ENCODE measurements around the gene WSB1.
"Not testable (repeated sequence)": the region's sequence is repeated elsewhere in the genome, so short reads cannot be mapped to it uniquely, and the experiment has no call there.

WSB1 gene, protein sequence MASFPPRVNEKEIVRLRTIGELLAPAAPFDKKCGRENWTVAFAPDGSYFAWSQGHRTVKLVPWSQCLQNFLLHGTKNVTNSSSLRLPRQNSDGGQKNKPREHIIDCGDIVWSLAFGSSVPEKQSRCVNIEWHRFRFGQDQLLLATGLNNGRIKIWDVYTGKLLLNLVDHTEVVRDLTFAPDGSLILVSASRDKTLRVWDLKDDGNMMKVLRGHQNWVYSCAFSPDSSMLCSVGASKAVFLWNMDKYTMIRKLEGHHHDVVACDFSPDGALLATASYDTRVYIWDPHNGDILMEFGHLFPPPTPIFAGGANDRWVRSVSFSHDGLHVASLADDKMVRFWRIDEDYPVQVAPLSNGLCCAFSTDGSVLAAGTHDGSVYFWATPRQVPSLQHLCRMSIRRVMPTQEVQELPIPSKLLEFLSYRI

DNA sequence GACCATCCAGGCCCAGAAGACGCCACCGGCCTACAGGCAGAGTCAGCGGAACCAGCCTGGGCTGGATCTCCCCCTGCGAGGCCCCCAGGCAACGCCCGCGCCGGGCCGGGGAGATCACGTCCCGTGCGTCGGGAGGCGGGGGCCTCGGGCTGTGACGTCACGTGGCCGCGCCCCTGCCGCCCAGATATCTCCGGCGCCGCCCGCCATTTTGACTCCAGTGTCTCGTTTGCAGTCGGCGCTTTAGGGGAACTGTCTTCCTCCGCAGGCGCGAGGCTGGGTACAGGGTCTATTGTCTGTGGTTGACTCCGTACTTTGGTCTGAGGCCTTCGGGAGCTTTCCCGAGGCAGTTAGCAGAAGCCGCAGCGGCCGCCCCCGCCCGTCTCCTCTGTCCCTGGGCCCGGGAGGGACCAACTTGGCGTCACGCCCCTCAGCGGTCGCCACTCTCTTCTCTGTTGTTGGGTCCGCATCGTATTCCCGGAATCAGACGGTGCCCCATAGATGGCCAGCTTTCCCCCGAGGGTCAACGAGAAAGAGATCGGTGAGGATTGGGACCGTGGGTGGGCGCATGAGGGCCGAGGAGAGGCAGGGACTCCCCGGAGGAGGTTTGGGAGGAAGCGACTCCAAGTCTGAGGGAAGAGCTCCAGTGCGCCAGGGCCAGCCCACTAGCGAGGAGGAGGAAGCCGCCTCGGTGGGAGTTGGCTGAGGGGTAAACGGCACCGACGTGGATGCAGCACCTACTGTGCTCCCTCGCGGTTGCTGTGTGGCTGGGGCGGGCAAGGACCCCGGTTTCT lies at the start of gene WSB1:
WSB1 (plus strand) TSS at position 217 of the 791 bp plus-strand sequence; CDS start at position 499, 282 bp downstream.
- DNase-seq = peak; percentile 91

DNA sequence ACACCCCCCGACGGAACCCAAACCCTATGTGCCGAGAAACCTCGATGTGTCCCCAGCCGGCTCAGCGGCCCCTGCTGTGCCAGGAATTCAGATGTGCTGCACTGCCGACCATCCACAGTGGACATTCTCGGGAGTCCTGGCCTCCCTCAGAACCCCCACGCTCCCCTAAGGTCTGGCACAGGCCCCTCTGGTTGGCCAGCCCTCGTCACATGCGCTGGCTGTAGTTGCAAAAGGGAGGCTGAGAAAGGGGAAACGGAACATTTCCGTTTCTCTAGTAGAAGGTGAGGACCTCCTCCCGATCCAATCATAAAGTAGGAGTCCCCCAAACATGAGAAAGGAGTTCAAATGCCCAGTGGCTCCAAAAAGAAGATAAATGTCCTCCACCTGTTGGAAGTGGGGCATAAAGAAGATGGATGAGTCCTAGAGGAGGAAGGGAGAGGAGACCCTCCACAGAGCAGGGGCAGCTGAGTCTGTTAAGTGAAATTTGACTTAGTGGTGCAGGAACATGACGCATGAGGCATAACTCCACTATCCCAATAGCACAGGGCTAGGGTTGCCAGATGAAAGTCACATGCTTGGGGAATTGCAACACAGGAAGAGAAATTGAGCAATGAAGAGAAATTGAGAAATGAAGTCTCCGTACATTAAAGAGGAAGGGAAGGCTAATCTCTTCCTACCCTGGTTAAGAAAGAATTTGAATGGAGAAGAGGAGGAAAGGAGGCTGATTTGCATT lies 49.3 kb upstream of the WSB1 start:
- DNase-seq = no peak

DNA sequence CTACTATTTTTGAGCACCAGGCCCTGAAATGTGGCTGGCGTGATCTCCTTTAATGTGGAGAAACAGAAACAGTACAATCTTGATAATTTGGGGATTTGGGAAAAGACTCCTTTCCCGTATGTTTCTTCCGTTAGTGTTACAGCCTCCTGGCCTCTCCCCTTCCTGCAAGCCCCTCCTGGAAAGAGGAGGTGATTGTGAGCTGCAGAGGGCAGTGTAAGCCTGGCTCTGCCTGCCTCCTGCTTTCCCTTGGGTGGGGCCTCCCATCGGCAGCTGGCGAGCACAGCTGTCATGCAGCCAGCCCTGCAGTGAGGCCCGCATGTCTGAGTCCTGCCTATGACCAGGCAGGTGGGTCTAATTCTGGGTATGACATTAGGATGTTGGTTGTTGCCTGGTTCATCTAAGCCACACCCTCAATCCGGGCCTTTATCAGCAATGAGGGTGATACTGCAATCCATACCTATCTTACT lies 48.7 kb upstream of the WSB1 start:
- DNase-seq = peak; percentile 58

DNA sequence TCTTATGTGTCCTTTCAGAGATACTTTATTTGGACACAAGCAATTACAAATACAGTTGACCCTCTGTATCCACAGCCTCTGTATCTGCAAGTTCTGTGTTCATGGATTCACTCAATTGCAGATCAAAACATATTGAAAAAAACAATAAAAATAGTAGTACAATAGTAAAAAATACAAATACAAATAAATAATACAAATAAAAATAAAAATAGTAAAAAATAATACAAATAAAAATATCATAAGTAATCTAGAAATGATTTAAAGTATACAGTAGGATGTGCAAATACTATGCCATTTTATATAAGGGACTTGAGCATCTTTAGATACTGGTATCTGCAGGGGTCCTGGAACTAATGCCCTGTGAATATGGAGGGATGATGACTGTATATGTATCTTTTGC lies 47.4 kb upstream of the WSB1 start:
- DNase-seq = no peak

DNA sequence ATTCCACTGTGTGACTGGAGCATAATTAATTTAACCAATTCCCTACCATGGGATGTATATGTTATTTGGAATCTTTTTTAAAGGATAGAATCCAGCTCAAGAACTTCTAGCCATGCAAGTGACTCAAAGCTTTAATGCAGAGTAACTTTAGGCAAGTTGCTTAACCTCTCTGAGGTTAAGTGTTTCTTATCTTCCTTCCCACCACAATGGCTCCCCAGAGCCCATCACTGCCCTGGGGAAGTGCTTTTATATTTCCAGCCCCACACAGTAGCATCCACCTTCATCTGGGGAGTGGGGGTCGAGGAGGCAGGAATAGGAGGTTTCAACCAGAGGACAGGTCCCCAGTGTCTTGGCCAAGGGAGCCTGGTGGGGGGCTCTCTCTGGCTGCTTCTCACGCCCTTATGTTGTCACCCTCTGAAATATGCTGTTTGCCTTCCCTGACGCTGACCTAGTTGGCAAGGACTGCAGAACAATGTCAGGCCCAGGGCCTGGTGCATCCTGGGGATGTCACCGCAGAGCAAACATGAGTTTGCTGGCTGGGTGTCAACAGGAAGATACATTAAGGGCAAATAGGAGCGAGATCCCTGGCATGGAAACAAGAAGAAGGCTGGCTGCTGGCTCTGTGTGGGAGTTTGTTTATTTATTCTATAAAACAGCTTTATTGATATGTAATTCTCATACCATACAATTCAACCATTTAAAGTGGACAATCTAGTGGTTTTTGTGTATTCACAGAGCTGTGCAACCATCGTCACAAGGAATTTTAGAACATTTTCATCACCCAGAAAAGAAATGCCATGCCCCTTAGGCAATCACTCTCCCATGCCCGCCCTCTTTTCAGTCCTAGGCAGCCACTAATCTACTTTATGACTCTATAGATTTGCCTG lies 46.6 kb upstream of the WSB1 start:
- DNase-seq = no peak

DNA sequence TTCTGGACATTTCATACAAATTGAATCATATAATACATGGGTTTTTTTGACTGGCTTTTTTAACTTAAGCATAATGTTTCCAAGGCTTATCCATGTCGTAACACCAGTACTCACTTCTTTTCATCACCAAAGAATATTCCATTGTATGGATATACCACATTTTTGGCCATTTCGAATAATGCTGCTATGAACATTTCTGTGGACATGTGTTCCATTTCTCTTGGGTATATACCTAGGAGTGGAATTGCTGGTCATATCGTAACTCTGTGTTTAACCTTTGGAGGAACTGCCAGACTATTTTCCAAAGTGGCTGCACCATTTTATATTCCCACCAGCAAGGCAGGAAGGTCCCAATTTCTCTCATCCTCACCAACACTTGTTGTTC lies 46.0 kb upstream of the WSB1 start:
- no peak for DNase-seq

DNA sequence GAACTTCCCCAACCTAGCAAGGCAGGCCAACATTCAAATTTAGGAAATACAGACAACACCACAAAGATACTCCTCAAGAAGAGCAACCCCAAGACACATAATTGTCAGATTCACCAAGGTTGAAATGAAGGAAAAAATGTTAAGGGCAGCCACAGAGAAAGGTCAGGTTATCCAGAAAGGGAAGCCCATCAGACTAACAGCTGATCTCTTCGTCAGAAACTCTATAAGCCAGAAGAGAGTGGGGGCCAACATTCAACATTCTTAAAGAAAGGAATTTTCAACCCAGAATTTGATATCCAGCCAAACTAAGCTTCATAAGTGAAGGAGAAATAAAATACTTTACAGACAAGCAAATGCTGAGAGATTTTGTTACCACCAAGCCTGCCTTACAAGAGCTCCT lies 43.1 kb upstream of the WSB1 start:
- not testable (repeated sequence) for DNase-seq

DNA sequence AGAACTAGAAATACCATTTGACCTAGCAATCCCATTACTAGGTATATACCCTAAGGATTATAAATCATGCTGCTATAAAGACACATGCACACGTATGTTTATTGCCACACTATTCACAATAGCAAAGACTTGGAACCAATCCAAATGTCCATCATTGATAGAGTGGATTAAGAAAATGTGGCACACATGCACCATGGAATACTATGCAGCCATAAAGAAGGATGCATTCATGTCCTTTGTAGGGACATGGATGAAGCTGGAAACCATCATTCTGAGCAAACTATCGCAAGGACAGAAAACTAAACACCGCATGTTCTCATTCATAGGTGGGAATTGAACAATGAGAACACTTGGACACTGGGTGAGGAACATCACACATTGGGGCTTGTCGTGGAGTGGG lies 39.1 kb upstream of the WSB1 start:
- DNase-seq = not testable (repeated sequence)

DNA sequence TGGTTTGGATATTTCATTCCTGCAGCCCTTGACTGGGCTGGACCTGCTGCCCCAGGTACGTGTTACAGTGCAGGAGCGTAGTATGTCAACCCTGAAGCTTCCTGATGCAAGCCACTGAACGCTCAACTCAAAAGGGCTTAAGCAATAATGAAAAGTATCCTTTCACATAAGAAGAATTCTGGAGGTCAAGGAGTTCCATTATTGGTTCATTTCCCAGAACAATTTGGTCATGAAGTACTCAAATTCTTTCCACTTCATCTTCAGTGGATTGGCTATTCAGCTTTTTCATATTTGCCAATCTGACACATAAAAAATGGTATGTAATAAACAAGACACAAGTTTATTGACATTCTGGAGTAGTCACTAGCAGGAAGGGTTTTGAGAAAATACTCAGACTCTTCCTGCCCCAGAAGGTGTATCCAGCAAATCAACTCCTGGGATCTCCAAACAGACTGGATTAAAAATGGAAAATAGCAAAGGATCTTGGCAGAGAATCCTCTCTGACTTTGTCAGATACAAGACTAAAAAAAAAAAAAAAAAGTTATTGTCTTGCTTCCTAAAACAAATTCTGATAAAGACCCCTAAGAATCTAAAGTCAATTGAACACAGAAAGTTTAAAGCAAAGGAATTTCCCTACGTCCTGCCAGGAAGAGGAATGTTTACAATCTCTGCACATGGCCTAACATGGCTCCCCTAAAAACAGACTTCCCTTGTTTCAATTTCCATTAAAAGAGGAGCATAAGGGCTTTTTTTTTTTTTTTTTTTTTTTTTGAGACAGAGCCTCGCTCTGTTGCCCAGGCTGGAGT lies 37.5 kb upstream of the WSB1 start:
- DNase-seq = no peak

DNA sequence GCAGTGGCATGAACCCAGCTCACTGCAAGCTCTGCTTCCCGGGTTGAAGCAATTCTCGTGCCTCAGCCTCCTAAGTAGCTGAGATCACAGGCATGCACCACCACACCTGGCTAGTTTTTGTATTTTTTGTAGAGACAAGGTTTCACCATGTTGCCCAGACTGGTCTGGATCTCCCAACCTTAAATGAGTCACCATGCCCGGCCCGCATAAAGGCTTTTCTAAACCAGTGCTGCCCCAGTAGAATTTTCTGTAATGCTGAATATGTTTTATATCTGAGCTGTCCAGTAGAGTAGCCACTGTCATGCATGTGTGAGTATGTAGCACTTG lies 36.9 kb upstream of the WSB1 start:
- DNase-seq = no peak

DNA sequence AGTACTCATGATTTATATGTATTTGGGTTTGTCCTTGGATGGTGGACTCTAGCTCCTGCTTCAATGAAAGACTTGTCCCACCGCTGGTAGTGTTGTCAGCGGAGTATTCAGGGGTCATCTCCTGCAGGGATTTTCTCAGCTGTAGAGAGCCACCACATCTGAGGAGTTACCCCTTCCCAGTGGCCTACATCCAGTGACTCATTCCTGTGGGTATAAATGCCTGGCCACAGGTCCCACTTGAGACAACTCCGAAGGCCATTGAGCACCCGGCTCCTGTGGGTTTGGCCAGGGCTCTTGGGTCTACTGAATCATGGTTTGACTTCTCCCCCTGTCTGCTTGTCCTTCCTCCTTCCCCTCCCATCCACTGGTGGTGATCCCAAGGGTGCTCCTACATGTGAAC lies 34.6 kb upstream of the WSB1 start:
- DNase-seq = no peak

DNA sequence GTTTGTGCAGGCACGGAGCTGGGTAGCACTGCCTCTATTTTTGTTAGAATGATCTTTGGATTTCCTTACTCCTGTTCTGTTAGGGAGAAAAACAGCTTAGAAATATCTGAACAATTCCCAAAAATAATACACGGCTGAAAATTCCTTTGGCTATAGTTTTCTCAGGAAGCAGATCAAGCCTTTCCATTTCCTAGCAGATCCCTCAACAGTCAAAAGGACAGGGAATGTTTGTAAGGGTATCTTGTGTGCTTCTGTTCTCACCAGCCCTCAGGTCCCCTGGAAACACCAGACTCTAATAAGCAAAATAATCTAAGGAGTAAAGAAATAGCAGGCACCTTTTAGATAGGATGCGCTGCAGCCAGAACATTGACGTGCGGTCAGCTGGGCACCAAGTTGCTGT lies 30.5 kb upstream of the WSB1 start:
- no peak for DNase-seq

DNA sequence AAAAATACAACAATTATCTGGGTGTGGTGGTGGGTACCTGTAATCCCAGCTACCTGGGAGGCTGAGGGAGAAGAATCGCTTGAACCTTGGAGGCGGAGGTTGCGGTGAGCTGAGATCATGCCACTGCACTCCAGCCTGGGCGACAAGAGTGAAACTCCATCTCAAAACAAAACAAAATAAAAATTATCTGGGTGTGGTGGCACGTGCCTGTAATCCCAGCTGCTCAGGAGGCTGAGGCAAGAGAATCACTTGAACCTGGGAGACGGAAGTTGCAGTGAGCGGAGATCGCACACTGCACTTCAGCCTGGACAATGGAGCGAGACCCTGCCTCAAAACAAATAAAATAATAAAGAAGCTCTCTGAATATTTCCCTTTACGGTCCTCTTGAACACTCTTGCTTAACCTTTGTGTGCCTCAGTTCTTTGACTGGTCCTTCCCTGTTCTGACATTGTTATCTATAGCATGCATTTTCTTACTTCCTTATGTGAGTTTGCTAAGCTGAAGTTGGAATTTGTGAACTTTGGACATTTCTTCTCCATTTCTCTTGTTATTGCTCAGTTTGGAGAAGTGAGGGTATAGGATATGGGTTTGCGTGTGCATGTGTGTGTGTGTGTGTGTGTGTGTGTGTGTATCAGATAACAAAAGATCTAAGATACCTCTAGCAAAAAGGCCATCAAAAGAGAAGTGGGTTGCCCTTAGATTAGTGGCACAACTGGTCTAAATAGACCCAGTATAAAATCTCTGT lies 29.7 kb upstream of the WSB1 start:
- no peak for DNase-seq

DNA sequence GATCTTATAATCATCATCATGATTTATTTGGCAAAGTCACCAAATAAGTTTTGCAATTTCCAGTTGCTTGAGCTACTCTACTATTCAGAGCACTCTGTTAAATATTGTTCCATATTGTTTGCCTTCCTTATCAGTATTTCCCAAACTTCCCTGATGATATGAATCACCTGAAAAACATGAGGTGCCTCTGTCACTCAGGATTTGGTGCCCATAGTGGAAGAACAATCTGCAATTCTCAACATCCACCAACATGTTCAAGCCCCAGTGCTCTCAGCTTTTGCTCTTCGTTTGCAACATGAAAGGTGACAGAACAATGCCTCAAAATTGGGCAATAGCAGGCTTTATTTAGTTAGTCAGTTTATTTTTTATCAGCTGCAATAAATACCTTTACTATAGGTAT lies 28.6 kb upstream of the WSB1 start:
- no peak for DNase-seq

DNA sequence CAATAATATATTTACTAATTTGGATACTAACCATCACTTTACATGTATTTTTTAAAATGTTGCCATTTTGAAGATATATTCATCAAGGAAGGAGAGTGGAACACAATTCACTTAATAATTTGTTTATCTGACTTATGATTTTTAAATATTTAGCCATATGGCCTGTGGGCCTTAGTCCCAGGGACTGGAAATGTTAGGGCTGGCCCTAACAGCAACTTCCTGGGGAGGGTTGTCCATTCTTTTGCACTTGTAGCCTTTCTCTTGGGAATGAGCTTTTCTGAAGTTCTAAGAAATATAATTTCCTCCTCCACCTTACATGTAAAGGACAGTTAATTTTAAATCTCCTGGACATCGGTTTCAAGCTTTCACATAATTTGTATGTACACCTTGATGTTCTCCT lies 27.7 kb upstream of the WSB1 start:
- DNase-seq = no peak

DNA sequence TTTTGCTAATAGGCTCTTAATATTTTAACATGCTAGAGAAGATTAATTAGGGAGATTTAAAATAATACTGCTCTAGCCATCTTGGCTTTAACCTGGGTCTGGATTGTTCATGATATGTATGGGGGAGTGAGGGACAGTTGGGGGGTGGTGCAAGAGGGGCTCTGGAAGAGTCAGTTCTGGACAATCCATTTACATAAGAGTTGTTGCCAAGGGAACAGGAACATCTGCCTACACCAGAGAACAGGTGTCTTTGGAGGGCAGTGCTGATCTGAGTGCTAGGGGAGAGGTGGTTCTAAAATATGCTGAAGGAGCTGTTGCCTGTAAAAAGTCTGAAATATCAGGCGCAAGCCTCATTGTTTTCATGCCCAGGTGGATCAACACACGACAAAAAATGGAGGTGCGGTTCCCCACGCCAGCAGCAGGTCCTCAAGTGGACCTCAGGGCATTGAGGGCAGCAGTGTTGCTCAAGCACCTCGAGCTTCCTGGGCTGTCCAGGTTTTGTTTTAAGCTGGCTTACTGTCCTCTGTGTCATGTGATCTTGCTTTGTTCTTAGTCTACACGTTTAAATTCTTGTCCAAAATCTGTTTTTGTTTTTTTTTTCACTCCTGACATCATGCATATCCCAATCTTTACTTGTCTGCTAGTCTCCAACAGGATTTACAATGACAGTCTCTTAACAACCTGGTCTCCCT lies 25.4 kb upstream of the WSB1 start:
- DNase-seq = peak; percentile 31

DNA sequence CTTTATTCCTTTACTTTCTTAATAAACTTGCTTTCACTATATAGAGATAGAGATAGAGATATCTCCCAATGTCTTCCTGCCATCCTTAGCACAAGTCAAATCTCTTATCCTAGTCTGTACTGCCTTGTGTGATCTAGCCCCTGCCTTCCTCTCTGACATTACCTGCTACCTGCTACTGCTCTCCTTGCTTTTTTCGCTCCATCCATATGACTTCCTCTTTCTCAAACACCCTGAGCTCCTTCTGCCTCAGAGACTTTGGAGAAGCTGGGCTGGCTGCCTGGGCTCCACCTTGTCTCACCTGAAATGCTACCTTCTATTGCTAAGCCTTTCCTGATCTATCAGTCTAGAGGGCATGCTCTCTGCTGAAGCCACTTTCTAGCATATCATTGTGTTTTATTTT lies 24.7 kb upstream of the WSB1 start:
- DNase-seq = no peak

DNA sequence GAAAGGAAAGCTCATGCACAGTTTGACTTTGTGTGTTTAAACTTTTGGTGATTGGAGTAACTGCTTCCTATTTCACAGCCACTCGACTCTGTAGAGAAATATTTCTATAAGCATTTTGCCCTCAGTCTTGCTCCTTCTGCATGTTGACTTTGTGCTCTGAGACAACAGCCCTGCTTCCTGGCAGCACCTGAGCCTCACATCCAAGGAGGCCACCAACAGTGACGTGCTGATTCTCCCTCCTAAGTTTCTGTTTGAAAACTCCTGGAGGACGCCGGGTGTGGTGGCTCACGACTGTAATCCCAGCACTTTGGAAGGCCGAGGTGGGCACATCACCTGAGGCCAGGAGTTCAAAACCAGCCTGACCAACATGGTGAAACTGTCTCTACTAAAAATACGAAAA lies 23.9 kb upstream of the WSB1 start:
- DNase-seq = no peak

DNA sequence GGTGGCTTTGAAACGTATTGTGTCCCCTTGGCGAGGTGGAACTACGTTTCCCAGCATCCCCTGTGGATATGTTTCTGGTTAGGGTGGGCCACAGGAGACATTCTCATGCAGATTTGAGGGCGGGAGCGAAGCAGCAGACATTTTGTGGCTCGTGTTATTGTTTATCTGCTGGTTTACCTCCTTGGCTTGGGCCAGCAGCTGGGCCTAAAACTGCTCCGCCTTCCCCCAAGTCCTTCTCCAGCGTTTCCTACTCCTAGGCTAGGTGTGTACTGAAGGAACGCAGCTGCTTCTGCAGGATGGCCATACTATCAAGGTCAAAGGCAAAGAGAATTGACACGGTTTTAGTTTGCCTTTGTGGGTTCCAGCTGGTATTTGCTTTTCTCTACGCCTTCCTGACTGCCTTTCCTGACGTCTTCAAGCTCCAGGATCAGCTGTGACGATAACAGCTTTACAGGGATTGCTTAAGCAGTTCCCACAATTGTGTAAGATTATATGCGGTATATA lies 17.2 kb upstream of the WSB1 start:
- no peak for DNase-seq

DNA sequence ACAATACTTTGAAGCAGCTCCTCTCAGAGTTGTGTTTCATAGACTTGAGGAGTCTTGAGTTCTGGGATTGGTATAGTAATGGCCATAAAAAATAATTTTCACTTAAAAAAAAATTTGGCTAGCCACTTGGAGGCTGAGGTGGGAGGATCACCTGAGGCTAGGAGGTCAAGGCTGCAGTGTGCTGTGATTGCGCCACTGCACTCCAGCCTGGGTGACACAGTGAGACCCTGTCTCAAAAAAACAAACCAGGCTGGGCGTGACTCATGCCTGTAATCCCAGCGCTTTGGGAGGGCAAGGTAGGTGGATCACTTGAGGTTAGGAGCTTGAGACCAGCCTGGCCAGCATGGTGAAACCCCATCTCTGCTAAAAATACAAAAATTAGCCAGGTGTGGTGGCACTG lies 14.8 kb upstream of the WSB1 start:
- not testable (repeated sequence) for DNase-seq

Data from DMS79 treated with DMSO at 0.1 percent for 48 hours (cell line).